Spleen (tissue), 7 donors: ENCODE results near the gene FOXO6.

Experiments used
- CTCF ChIP-seq, 11 experiments: fragments of 200-600 bp in 7 of 11; fragments of 450-650 bp in 4 of 11; sonication (generic) in 4 of 11; IDR thresholded peaks in 8 of 11; conservative IDR thresholded peaks in 3 of 11; 1 replicate in 7 of 11; 2 replicates in 4 of 11; pipeline versions ENCODE4 v1.4.0 to v1.8.0; 2016 to 2021; ENCODE audit warnings: antibody characterized with exemption in 11 of 11, inconsistent platforms in 4 of 11, mild to moderate bottlenecking in 1 of 11
- POLR2AphosphoS5 ChIP-seq, 3 donors: sonication (generic); formaldehyde crosslinking; IDR thresholded peaks; one replicate each; pipeline ENCODE4 v1.5.1; 2017; ENCODE audit warnings: antibody characterized with exemption in 3 of 3
- donor health status: DM: no; HTN: no; CAD: no; lungs with moderate emphysema.
- donor health status: DM: no; HTN: no; CAD: no.
- donor health status: DM: no; HTN: no; CAD: no.

GRCh38 chr1:41387667-41388091 is 26.4 kb downstream of the FOXO6 start:
- TF ChIP-seq CTCF (IDR thresholded peaks at IDR 0.05 in 8 of 11, conservative IDR thresholded peaks at IDR 0.05 in 3 of 11): no peak
- peak in 2 of 3 donors; percentile 40 to 42 for TF ChIP-seq POLR2AphosphoS5 (IDR thresholded peaks at IDR 0.05)
